H9 (cell line): Measurements from ENCODE around the gene CFAP73. TPM values are rescaled to one million over a fixed set of nuclear protein-coding genes. Genes with fewer than 3 reads are reported as not detected.

Experiments
- DNase-seq: peaks from one replicate; pipeline ENCODE4 v3.0.0-alpha.2; 2017
- H2AFZ ChIP-seq: one replicate; pipeline ENCODE4 v1.6.1; 2013; ENCODE audit warnings: mild to moderate bottlenecking, low read length, control low read depth, moderate library complexity
- H2AK5ac ChIP-seq: 2 replicates; pipeline ENCODE4 v1.6.1; 2013; ENCODE audit warnings: low read length, control low read depth, mixed read lengths; ENCODE audit not compliant: insufficient read length
- H2BK120ac ChIP-seq: one replicate; pipeline ENCODE4 v1.6.1; 2013; ENCODE audit warnings: low read depth, mild to moderate bottlenecking, low read length, control low read depth, inconsistent platforms; ENCODE audit not compliant: poor library complexity, severe bottlenecking
- H2BK12ac ChIP-seq: 2 replicates; pipeline ENCODE4 v1.6.1; 2013; ENCODE audit warnings: low read length, control low read depth, mixed read lengths, low read depth; ENCODE audit not compliant: insufficient read length
- H2BK15ac ChIP-seq: 2 replicates; pipeline ENCODE4 v1.6.1; 2013; ENCODE audit warnings: low read depth, low read length, control low read depth
- H2BK20ac ChIP-seq: one replicate; pipeline ENCODE4 v1.6.1; 2013; ENCODE audit warnings: low read depth, mild to moderate bottlenecking, low read length, control low read depth, inconsistent platforms; ENCODE audit not compliant: poor library complexity, severe bottlenecking
- H2BK5ac ChIP-seq: 2 replicates; pipeline ENCODE4 v1.6.1; 2013; ENCODE audit warnings: low read length, control low read depth, mixed read lengths; ENCODE audit not compliant: insufficient read length
- H3K14ac ChIP-seq: 2 replicates; pipeline ENCODE4 v1.6.1; 2013; ENCODE audit warnings: low read length, control low read depth; ENCODE audit not compliant: insufficient read depth
- H3K18ac ChIP-seq: 2 replicates; pipeline ENCODE4 v1.6.1; 2013; ENCODE audit warnings: low read depth, mild to moderate bottlenecking, mixed read lengths, low read length, control low read depth; ENCODE audit not compliant: insufficient read length
- H3K23ac ChIP-seq: 2 replicates; pipeline ENCODE4 v1.6.1; 2013; ENCODE audit warnings: low read length, control low read depth, mixed read lengths, low read depth; ENCODE audit not compliant: insufficient read length
- H3K23me2 ChIP-seq: 2 replicates; pipeline ENCODE4 v1.6.1; 2013; ENCODE audit warnings: low read depth, mild to moderate bottlenecking, mixed read lengths, low read length, control low read depth; ENCODE audit not compliant: insufficient read length, poor library complexity, severe bottlenecking
- H3K27ac ChIP-seq: 2 replicates; pipeline ENCODE4 v1.5.1; 2013; ENCODE audit warnings: low read length, control low read depth, mixed read lengths, low read depth; ENCODE audit not compliant: insufficient read length
- H3K27me3 ChIP-seq: 2 replicates; pipeline ENCODE4 v1.6.1; 2013; ENCODE audit warnings: low read length, control low read depth, inconsistent platforms; ENCODE audit not compliant: insufficient read depth
- H3K4ac ChIP-seq: 2 replicates; pipeline ENCODE4 v1.6.1; 2013; ENCODE audit warnings: low read depth, mild to moderate bottlenecking, control low read depth, inconsistent platforms, low read length, moderate library complexity
- H3K4me1 ChIP-seq: 2 replicates; pipeline ENCODE4 v1.6.1; 2013; ENCODE audit warnings: low read length, control low read depth, inconsistent platforms; ENCODE audit not compliant: insufficient read depth
- H3K4me2 ChIP-seq: 2 replicates; pipeline ENCODE4 v1.6.1; 2013; ENCODE audit warnings: low read length, control low read depth, mixed read lengths; ENCODE audit not compliant: insufficient read length, insufficient read depth
- H3K56ac ChIP-seq: 2 replicates; pipeline ENCODE4 v1.6.1; 2013; ENCODE audit warnings: low read depth, mild to moderate bottlenecking, mixed read lengths, low read length, control low read depth; ENCODE audit not compliant: insufficient read length
- H3K79me1 ChIP-seq: 2 replicates; pipeline ENCODE4 v1.6.1; 2013; ENCODE audit warnings: low read depth, mild to moderate bottlenecking, moderate library complexity, low read length, control low read depth, inconsistent platforms; ENCODE audit not compliant: insufficient read depth, poor library complexity, severe bottlenecking
- H3K79me2 ChIP-seq: 2 replicates; pipeline ENCODE4 v1.6.1; 2013; ENCODE audit warnings: low read length, control low read depth, inconsistent platforms; ENCODE audit not compliant: insufficient read depth
- H3K9ac ChIP-seq: 2 replicates; pipeline ENCODE4 v1.6.1; 2013; ENCODE audit warnings: low read length, control low read depth, mixed read lengths; ENCODE audit not compliant: insufficient read length; ENCODE audit errors: extremely low read depth
- H3K9me3 ChIP-seq: one replicate; pipeline ENCODE4 v1.6.1; 2013; ENCODE audit warnings: low read depth, low read length, inconsistent platforms; ENCODE audit not compliant: control insufficient read depth
- H3T11ph ChIP-seq: one replicate; pipeline ENCODE4 v1.6.1; 2013; ENCODE audit warnings: mild to moderate bottlenecking, low read length, control low read depth, inconsistent platforms
- H4K20me1 ChIP-seq: one replicate; pipeline ENCODE4 v1.6.1; 2013; ENCODE audit not compliant: control insufficient read depth, insufficient read length, insufficient read depth
- H4K5ac ChIP-seq: 2 replicates; pipeline ENCODE4 v1.6.1; 2013; ENCODE audit warnings: low read depth, mild to moderate bottlenecking, mixed read lengths, low read length, control low read depth; ENCODE audit not compliant: insufficient read length
- H4K8ac ChIP-seq: replicated peaks from 2 replicates; pipeline ENCODE4 v1.6.1; 2013; ENCODE audit warnings: low read length, control low read depth, mixed read lengths, low read depth; ENCODE audit not compliant: insufficient read length
- H4K91ac ChIP-seq: 2 replicates; pipeline ENCODE4 v1.6.1; 2013; ENCODE audit warnings: low read depth, mild to moderate bottlenecking, moderate library complexity, mixed read lengths, low read length, control low read depth; ENCODE audit not compliant: insufficient read length
- H3K27ac Mint-ChIP-seq, 3 experiments: 2 replicates in 2 of 3; 3 replicates in 1 of 3; pipeline ENCODE4 v1.8.0; 2020 to 2021; ENCODE audit warnings: mixed read lengths in 3 of 3, mild to moderate bottlenecking in 1 of 3, moderate library complexity in 1 of 3
- H3K27me3 Mint-ChIP-seq: 2 replicates; pipeline ENCODE4 v1.8.0; 2021; ENCODE audit warnings: low read depth, mild to moderate bottlenecking, moderate library complexity, mixed read lengths
- H3K36me3 Mint-ChIP-seq, 3 experiments: 2 replicates in 2 of 3; 3 replicates in 1 of 3; pipeline ENCODE4 v1.8.0; 2020 to 2021; ENCODE audit warnings: low read depth in 3 of 3, mixed read lengths in 3 of 3; ENCODE audit not compliant: insufficient read depth in 1 of 3
- H3K4me1 Mint-ChIP-seq, 2 experiments: 2 replicates each; pipeline ENCODE4 v1.8.0; 2020; ENCODE audit warnings: mixed read lengths in 2 of 2
- H3K4me3 Mint-ChIP-seq, 2 experiments: 2 replicates in 1 of 2; 3 replicates in 1 of 2; pipeline ENCODE4 v1.8.0; 2020 to 2021; ENCODE audit warnings: mild to moderate bottlenecking in 2 of 2, mixed read lengths in 2 of 2, moderate library complexity in 1 of 2
- H3K9me3 Mint-ChIP-seq, 2 experiments: 2 replicates in 1 of 2; 3 replicates in 1 of 2; pipeline ENCODE4 v1.8.0; 2020; ENCODE audit warnings: mild to moderate bottlenecking in 2 of 2, mixed read lengths in 2 of 2, moderate library complexity in 1 of 2
- CTCF ChIP-seq: fragments of 200-600 bp; sonication (generic); conservative IDR thresholded peaks from 3 replicates; pipeline ENCODE4 v1.8.0; 2021; ENCODE audit warnings: antibody characterized with exemption, mild to moderate bottlenecking
- WGBS: extraction: QIAGEN DNeasy Blood & Tissue Kit; methylation state at CpG from one replicate; pipeline ENCODE4 v1.1.7; 2013; ENCODE audit warnings: missing lambda C conversion rate, low lambda C conversion rate, mixed read lengths; ENCODE audit not compliant: insufficient read length; ENCODE audit errors: extremely low coverage; 5-methylcytosine and 5-hydroxymethylcytosine counted together
- total RNA-seq: library from RNA; stranded (reverse); gene quantifications from 2 replicates; pipeline ENCODE4 v1.2.1, GENCODE V29; 2021

The CFAP73 gene
- total RNA-seq, 1 experiment from 2014 or later = not detected

- Mint-ChIP-seq H3K4me3 (no peak overlapping the region), H3K4me1 (peaks cover 13 to 25% of the 10 kb centered on the region in 2 experiments), H3K9me3 (no peaks in the 10 kb centered on the region), H3K27ac (no peak overlapping the region), H3K27me3 (no peaks in the 10 kb centered on the region), H3K36me3 (peaks cover 29 to 54% (median 46%) of the 10 kb centered on the region in 3 experiments)
- H4K5ac ChIP-seq = no peak overlapping the region
- H4K91ac ChIP-seq = no peak overlapping the region
- no peak overlapping the region for H3K4ac ChIP-seq
- H2BK120ac ChIP-seq = no peak overlapping the region
- H3K9ac ChIP-seq = no peak overlapping the region
- no peak overlapping the region for H3K23ac ChIP-seq
- H2BK15ac ChIP-seq = no peak overlapping the region
- H3K79me1 ChIP-seq = peaks cover 9% of the 10 kb centered on the region
- peaks cover 2% of the 10 kb centered on the region; the same call in 1 of the 2 replicates for H3K79me2 ChIP-seq
- H3K18ac ChIP-seq = no peak overlapping the region
- no peak overlapping the region for H2BK5ac ChIP-seq
- H2BK20ac ChIP-seq = no peak overlapping the region
- no peak overlapping the region for H3K56ac ChIP-seq
- no peak overlapping the region for H2AFZ ChIP-seq
- no CpG with 5 or more reads among the region's 19 CpGs for WGBS
- no peak overlapping the region for H3T11ph ChIP-seq
- H4K20me1 ChIP-seq = no peaks in the 10 kb centered on the region
- no peak overlapping the region for H4K8ac ChIP-seq
- H3K14ac ChIP-seq = no peak overlapping the region
- no peak overlapping the region for H2AK5ac ChIP-seq
- H2BK12ac ChIP-seq = no peak overlapping the region
- peaks cover under 1% of the 10 kb centered on the region for H3K23me2 ChIP-seq
- no peaks in the 10 kb centered on the region for H3K4me1 ChIP-seq
- DNase-seq = no peak
- H3K27me3 ChIP-seq = no peaks in the 10 kb centered on the region
- no peaks in the 10 kb centered on the region for H3K9me3 ChIP-seq
- no peak overlapping the region for H3K27ac ChIP-seq
- H3K4me2 ChIP-seq = no peak overlapping the region
- no peak for TF ChIP-seq CTCF
These were observed 41.7 kb downstream of the CFAP73 start for GRCh38 chr12:113191227-113191626.
